Right ventricle myocardium superior (tissue), 1 donor: Measurements from ENCODE around the gene NPVF. TPM values are rescaled to one million over a fixed set of nuclear protein-coding genes. Genes with fewer than 3 reads are reported as not detected.

ENCODE experiments used
- ATAC-seq: fragments of 200-7000 bp; cut with Tn5 transposase; one replicate; pipeline ENCODE4 v1.9.1; 2020; ENCODE audit warnings: mild to moderate bottlenecking; ENCODE audit not compliant: poor library complexity
- DNase-seq: peaks from one replicate; pipeline ENCODE4 v3.0.0-alpha.2; 2020
- intact Hi-C: fragments of 100-400 bp; cut with DNase I; formaldehyde crosslinking; loops from one replicate; pipeline ENCODE4 v1.11.2; 2022
- total RNA-seq: library from RNA; stranded (reverse); fragmentation: NEBNext Ultra II Directional; extraction: Animal tissue kit (Norgen Biotek cat#: 25700); gene quantifications from one replicate; pipeline ENCODE4 v1.2.1, GENCODE V29; 2021
- donor health status: DM: no; HTN: yes; CAD: no; lungs with severe emphysema.

NPVF gene
- total RNA-seq, 1 donor from 2014 or later, result not detected

GRCh38 chr7:25239888-25240287, 11.6 kb upstream of the NPVF start:
- ATAC-seq, result no peak
- intact Hi-C loops, result no loop called here
- no peak for DNase-seq

DNA sequence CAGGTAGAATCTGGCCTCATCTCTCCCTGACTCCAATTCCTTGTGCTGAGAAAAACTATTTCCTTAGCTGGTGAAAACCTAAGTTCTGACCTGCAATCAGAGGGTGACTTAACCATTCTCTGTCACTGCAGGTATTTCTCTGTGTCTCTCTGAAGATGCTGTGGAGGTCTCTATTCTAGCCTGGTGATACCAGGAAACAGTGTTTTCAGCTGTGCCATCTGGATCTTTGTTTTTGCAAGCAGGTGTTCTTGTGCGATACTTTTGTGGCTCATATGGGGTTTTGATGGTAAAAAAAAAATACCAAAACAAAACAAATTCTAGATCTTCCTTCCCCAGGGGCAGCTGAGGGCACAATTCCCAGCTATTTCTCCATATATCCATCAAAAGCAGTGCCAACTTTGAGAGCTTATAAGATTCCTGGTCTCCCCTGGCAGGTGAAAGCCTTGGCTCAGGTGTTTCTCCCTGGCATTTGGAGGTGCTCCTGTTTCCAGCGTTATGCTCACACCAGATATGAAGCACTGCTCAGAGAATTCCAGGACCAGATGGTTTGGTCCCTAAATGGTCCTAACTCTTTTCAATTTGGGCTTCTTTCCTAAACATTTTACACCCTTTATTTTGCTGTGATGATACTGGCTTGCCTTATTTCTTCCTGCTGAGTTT, 9.9 kb upstream of the NPVF start:
- no peak for DNase-seq
- no peak for ATAC-seq
- intact Hi-C loops, result no loop called here

- intact Hi-C loops, result no loop called here
- DNase-seq (no peak), ATAC-seq (no peak)
These were observed 7.2 kb upstream of the NPVF start for GRCh38 chr7:25235471-25235870.

GRCh38 chr7:25234336-25234735, 6.0 kb upstream of the NPVF start:
- intact Hi-C loops, result no loop called here
- no peak for DNase-seq
- no peak for ATAC-seq

- ATAC-seq (no peak), DNase-seq (no peak)
- intact Hi-C loops, result no loop called here
These were observed 5.1 kb downstream of the NPVF start for GRCh38 chr7:25223206-25223605.

- intact Hi-C loops, result no loop called here
- ATAC-seq (no peak), DNase-seq (no peak)
These were observed 5.6 kb downstream of the NPVF start for GRCh38 chr7:25222666-25223065.

DNA sequence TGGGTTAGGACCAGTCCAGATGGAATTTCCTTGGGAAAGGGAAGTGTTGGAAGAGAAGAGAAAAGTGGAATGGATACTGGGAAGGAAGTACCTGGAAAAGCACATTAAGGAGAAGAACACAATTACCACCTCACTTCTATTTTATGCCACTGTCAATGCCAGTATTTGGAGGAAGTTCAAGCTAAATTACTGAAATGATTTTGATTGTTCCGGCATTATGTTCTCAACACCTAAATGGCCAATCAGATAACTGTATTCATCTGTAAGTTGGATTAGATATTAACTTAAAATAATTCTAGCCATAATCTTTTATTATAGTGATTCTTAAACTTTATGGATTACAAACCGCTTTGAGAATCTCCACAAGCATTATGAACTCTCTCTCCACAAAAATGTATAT, 7.3 kb downstream of the NPVF start:
- DNase-seq (no peak), ATAC-seq (no peak)
- intact Hi-C loops, result no loop called here

DNA sequence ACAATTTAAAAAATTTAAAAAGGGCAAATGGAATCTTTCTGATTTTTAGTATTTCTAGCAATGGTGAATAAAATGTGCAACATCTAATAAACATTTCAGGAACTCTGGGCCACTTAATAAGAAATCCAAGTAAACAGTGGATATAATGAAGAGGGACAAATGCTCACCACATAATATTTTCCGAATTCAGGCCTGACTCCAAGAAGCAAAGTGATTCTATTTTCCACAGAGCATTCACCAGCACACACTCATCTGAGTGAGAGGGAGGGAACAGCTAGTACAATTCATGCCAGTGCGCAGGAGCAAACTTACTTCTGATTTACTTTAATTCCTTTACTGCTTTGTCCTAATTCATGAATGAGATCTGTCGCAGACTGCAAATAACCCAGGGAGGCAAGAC, 10.1 kb downstream of the NPVF start:
- intact Hi-C loops, result no loop called here
- ATAC-seq, result no peak

DNA sequence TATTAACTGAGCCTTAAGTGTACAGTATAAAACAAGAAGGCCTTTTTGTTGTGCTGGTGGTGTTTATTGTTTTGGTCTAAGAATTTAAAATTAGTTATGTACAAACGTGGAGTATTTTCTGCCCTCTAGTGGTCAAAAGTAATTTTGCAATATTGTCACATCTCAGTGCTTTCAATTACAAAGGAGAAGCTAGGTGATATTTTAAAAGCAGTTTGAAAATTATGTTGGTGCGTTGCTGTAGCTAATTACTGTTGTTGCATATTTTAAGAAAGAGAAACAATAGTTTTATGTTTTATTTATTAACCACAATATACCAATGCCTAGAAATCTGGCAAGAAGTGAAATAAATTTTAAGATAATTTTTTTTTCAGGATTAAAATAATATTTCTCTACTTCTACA, 11.4 kb downstream of the NPVF start:
- DNase-seq, result no peak
- ATAC-seq, result no peak
- intact Hi-C loops, result no loop called here

More for the DNA sequence above, 10.1 kb downstream of the NPVF start:
- DNase-seq, result no peak

DNA sequence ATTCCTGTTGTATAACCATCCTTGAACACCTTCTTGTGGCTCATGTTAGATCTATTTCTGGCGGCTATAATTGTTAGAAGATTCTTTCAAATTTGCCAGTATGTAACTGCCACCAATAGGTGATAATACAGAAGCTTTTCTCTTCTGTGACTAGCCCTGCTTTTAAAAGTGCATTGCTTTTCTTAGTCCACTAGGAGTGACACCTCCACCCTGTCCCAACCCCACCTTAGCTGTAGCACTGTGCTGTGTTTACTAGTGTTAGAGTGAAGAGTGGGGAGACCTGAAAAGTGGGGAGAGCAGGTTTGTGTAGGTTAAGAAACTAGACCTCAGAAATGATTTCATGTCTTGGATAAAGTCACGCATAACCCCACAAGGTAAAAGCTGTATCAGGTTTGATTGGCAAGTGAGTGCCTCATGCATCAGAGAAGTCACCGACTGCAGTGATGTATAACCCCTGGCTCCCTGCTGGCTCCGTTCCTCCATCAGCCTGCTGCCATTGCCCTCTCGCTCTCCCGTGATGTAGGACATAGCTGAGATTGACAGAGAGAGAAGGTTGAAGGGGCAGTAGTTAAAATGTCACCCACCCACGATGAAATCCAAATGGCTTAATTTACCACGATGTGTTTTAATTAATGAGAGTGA, 12.5 kb downstream of the NPVF start:
- no peak for DNase-seq
- intact Hi-C loops, result no loop called here
- ATAC-seq, result no peak

GRCh38 chr7:25208525-25209221, 19.6 kb downstream of the NPVF start:
- ATAC-seq (no peak), DNase-seq (no peak)
- intact Hi-C loops, result no loop called here

DNA sequence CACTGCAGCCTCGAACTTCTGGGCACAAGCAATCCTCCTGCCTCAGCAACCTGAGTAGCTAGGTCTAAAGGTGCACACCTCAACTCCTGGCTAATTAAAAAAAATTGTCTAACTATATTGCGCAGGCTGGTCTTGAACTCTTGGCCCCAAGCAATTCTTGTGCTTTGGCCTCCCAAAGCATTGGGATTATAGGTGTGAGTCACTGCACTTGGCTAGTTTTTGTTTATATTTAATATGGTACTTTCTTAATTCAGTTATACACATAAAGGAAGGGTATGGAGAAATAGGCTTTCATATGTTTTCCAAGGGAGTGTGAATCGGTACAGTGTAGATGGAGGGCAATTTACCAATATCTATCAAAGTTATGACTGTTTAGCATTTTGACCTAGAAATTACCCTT, 20.4 kb downstream of the NPVF start:
- DNase-seq, result no peak
- intact Hi-C loops, result no loop called here

DNA sequence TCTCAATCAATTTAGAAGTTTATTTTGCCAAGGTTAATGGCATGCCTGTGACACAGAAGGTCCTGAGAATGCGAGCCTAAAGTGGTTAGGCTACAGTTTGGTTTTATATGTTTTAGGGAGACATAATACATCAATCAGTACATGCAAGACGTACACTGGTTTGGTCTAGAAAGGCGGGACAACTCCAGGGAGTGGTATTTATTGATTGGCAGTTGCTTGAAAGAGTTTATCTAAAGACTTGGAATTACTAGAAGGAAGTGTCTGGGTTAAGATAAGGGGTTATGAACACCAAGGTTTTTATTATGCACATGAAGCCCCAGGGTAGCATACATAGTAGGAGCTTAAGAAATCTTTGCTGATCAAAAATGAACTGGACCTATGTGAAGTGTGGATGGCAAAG, 21.5 kb downstream of the NPVF start:
- ATAC-seq (no peak), DNase-seq (no peak)
- intact Hi-C loops, result no loop called here

More for the DNA sequence above, 20.4 kb downstream of the NPVF start:
- no peak for ATAC-seq

- ATAC-seq (no peak), DNase-seq (no peak)
- intact Hi-C loops, result no loop called here
These were observed 32.0 kb downstream of the NPVF start for GRCh38 chr7:25196132-25196896.

- no peak for ATAC-seq
- no peak for DNase-seq
- intact Hi-C loops, result no loop called here
These were observed 34.2 kb downstream of the NPVF start for GRCh38 chr7:25194036-25194435.

- ATAC-seq, result no peak
- no peak for DNase-seq
- intact Hi-C loops, result no loop called here
These were observed 36.2 kb downstream of the NPVF start for GRCh38 chr7:25192043-25192442.

DNA sequence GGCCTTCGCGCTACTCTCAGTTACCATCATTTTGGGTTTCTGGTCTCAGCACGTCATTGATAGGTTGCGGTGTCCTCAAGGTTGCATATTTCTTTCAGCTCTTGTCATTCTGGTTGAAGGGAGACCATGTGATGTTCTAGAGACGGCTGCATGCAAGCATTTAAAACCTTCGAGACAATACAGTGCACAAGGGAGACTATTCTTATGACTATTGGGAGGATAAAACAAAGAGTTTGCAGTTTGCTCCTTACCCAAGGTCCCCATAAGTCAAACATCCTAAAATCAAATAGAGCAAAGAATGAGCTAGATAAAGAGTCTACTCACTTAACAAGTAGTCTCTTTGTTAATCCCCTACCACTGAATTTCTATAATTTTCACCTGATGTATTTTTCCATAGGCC, 39.1 kb downstream of the NPVF start:
- ATAC-seq, result no peak
- DNase-seq, result no peak
- intact Hi-C loops, result no loop called here

GRCh38 chr7:25187932-25188331, 40.4 kb downstream of the NPVF start:
- DNase-seq, result no peak
- intact Hi-C loops, result no loop called here
- ATAC-seq, result no peak

- intact Hi-C loops, result no loop called here
- no peak for DNase-seq
- ATAC-seq, result no peak
These were observed 41.9 kb downstream of the NPVF start for GRCh38 chr7:25186436-25186835.

GRCh38 chr7:25181532-25181931, 46.8 kb downstream of the NPVF start:
- DNase-seq, result no peak
- intact Hi-C loops, result no loop called here
- no peak for ATAC-seq
